HG03575 (cell line): ENCODE data around the gene EPS8L1.

Source experiments
- ATAC-seq: cut with Tn5 transposase; IDR thresholded peaks from one replicate; pipeline ENCODE4 v1.9.1; 2021; ENCODE audit not compliant: unreplicated experiment, insufficient number of reproducible peaks, low FRiP score; ENCODE audit errors: extremely low read depth

EPS8L1 gene

GRCh38 chr19:55077106-55077505, 1.4 kb downstream of the EPS8L1 start:
- no peak for ATAC-seq

DNA sequence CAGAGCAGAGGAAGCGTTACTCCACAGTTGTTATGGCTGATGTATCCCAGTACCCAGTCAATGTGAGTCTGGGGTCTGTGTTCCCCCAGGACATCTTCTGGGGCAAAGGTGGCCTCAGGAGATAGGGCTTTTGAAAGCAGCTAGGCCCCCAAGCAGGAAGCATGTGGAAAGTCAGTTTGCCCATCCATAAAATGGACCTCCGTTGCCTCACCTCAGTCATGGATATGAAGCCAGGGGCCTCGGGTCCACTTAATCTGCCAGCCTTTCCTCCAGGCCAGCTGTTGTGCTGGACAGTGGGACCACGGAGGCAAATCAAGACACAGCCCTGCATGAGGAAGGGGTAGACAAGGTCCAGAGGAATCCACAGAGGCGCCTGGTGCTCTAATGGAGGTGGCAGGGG, 3.3 kb downstream of the EPS8L1 start:
- no peak for ATAC-seq

- no peak for ATAC-seq
Observed at GRCh38 chr19:55079400-55080038, 3.9 kb downstream of the EPS8L1 start.

DNA sequence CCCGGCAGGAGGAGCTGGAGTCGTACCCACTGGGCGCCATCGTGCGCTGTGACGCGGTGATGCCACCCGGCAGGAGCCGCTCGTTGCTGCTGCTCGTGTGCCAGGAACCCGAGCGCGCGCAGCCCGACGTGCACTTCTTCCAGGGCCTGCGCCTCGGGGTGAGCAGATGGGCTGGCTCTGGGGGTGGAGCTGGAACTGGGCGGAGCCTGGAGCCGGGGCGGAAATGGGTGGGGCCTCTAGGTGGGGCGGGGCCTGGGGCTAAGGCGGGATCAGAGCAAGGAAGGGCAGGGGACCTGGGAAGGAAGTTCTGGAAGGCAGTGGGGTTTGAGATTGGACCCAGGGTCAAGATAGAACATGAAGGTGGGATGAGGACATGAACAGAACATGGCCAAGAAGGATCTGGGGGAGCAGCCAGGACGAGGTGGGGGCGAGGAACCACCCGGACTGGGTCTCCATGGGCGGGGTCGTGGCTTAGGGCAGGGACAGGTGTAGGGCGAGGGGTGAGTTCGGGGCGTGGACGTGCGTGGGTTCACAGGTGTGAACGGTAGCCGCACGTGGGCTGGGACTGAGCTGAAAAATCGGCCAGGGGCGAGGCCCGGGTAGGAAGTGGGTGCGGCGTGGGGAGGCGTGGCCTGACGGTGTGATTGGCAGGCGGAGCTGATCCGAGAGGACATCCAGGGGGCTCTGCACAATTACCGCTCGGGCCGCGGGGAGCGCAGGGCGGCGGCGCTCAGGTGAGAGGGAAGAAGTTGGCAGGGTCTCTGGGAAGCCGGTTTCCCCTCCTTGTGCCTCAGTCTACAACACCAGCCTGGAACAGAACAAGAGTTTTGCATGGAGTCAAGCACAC, 4.7 kb downstream of the EPS8L1 start:
- no peak for ATAC-seq

DNA sequence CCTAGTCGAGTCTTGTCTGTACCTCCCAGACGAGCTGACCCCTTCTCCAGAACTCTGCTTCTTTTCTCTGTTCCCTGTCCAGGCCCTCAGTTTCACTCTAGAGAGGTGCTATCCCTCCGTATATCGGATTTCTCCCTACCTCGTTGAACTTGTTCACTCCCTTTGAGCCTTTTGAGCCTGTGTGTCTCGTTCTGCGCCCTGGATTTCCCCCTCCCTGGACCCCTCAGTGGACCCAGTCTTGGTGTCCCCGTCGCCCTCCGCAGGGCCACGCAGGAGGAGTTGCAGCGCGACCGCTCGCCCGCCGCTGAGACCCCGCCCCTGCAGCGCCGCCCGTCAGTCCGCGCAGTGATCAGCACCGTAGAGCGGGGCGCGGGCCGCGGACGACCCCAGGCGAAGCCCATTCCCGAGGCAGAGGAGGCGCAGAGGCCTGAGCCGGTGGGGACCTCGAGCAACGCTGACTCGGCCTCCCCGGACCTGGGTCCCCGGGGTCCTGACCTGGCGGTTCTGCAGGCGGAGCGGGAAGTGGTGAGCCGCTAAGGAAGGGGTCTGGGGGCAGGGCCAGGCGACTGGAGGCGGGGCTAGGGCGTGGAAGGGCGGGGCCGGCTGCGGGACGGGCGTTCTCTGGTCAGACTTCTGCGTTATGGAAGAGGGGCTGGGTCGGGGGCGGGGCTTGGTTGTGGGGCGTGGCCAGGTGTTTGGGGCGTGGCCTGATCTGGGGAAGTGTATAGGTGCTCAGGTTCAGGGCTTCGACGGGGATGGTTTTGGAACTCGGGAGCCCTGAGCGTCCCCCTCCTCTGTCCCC, 5.5 kb downstream of the EPS8L1 start:
- no peak for ATAC-seq

GRCh38 chr19:55081770-55082019, 6.0 kb downstream of the EPS8L1 start:
- no peak for ATAC-seq

GRCh38 chr19:55082020-55082851, 6.6 kb downstream of the EPS8L1 start:
- ATAC-seq = no peak

- no peak for ATAC-seq
Observed at GRCh38 chr19:55083004-55083850, 7.6 kb downstream of the EPS8L1 start.

DNA sequence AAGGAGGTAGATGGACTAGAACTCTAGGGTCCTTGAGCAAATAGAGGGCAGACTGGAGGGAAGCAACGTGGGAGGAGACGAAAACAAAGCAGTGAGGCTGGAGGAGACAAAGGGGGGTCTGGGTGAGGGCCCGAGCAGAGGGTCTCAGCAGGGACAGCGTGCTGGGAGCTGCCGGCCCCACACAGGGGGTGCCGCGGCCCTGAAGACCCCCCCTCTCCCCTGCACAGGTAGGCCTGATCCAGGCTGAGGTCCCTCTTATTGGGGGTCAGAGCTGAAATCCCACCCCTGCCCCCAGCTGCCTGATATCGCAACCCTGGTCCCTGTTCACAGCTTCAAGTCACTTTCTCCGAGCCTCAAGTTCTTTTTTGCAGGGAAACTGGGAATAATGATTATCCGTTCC, 8.7 kb downstream of the EPS8L1 start:
- ATAC-seq = no peak

DNA sequence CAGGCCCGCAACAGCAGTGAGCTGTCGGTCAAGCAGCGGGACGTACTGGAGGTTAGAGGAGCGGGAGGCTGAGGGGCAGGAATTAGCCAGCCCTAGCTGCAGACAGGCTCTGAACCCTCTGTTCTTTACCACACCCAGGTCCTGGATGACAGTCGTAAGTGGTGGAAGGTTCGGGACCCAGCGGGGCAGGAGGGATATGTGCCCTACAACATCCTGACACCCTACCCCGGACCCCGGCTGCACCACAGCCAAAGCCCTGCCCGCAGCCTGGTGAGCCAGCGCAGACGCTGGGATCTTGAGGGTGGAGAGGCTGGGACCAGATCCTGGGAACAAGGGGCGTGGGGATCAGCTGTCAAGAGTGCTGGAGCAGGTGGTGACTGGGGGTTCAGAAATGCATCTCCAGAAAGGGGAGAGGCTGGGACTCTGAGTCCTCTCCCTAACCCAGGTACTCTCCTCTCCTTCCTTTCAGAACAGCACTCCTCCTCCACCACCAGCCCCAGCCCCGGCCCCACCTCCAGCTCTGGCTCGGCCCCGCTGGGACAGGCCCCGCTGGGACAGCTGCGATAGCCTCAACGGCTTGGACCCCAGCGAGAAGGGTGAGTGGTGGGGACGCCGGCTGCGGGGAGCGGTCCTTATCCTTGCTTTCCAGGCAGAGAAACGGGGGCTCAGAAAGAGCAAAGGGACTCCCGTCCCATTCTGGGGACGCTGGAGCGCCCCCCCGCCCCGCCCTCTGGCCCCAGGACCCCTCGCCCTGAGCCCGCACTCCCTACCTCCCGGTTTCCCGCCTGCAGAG, 10.4 kb downstream of the EPS8L1 start:
- no peak for ATAC-seq

GRCh38 chr19:55086730-55087541, 11.3 kb downstream of the EPS8L1 start:
- ATAC-seq = no peak

GRCh38 chr19:55087542-55087901, 11.9 kb downstream of the EPS8L1 start:
- no peak for ATAC-seq

DNA sequence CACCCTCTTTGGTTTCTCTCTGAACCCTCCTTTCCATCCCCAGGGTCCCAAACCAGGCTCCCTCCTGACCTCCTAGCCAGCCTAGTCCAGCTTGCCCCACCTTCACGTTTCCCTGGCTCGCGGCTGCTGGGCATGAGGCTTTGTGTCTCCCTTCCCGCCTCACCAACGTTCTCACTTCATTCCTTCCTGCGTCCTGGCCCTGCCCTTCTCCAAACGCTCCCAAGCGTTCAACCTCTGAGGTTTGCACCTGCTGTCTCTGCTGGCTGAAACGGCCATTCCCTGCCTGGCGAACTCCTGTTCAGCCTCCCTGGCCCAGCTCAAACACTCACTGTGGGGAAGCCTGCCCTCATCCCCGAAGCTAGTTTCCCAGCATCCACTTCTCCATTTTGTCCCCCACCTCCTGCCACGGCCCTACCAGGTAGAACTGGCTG, 12.4 kb downstream of the EPS8L1 start:
- no peak for ATAC-seq

GRCh38 chr19:55088543-55089341, 13.1 kb downstream of the EPS8L1 start:
- no peak for ATAC-seq

- no peak for ATAC-seq
Observed at GRCh38 chr19:55089342-55089944, 13.8 kb downstream of the EPS8L1 start.

DNA sequence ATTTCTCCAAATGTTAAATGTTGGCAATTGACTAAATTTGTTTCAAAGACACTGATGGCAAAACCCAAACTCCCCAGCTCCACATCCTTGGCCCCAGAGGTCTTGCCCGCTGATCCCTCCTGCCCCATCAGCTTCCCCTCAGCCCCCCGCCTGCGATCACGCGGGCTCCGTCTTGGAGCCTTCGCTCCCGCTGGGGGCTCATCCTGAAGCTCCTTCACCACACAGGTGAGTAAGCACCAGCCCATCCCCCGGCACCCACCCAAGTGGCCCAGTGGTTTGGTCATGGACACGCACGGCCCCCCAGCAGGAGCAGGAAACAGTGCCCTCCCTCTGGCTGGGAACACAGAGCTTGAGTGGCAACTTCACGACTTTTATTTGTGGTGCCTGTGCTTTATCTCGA, 14.9 kb downstream of the EPS8L1 start:
- no peak for ATAC-seq
